Activated naive CD4-positive, alpha-beta T cell treated with anti-CD3 and anti-CD28 coated beads, Interleukin-2, amount 50 U/mL, for 72 hours (primary cell): Measurements from ENCODE around the gene SOD2. TPM values are rescaled to one million over a fixed set of nuclear protein-coding genes. Genes with fewer than 3 reads are reported as not detected.
A peak's percentile ranks its signal among the peaks of the same experiment; 100 is the strongest.
"Not testable (repeated sequence)": the region's sequence is repeated elsewhere in the genome, so short reads cannot be mapped to it uniquely, and the experiment has no call there.

Experiments used
- ATAC-seq, 2 donors: fragments of 150-1000 bp; cut with Tn5 transposase; 2 replicates each; pipeline ENCODE4 v1.10.0; 2021; ENCODE audit warnings: mild to moderate bottlenecking in 2 of 2, moderate library complexity in 2 of 2
- DNase-seq, 2 donors: peaks; one replicate each; pipeline ENCODE4 v3.0.0; 2021 to 2022; ENCODE audit warnings: low spot score in 2 of 2
- H3K27ac Mint-ChIP-seq, 2 donors: one replicate each; pipeline ENCODE4 v1.8.0; 2022; ENCODE audit warnings: mild to moderate bottlenecking in 2 of 2, mixed read lengths in 2 of 2
- H3K36me3 Mint-ChIP-seq, 2 donors: one replicate each; pipeline ENCODE4 v1.8.0; 2022; ENCODE audit warnings: mixed read lengths in 2 of 2
- H3K9me3 Mint-ChIP-seq, 2 donors: one replicate each; pipeline ENCODE4 v1.8.0; 2022; ENCODE audit warnings: mixed read lengths in 2 of 2
- total RNA-seq, 2 donors: library from RNA; stranded (reverse); gene quantifications; one replicate each; pipeline ENCODE4 v1.2.3, GENCODE V29; 2022

The SOD2 gene
- total RNA-seq, 2 donors from 2014 or later: 154 to 182 TPM

DNA sequence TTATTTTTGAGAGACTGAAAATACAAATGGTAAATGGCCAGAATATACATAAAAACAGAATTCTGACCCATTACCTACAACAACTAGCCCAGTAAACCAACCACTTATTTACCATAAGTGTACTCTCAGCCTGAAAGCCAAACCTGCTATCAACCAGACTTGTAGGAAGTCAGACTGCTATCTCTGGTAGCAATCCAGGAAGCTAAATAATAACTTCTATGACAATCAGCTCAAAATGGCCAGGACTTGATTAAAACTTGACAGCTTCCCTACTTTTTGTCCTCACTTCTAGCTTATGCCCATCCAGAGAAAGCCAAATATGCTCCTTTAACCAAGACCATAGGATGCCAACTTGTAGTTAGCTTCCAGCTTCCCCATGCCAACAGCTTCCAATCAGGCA, 29.6 kb upstream of the SOD2 start:
- Mint-ChIP-seq H3K9me3 (peaks cover 0 to 5% of the 10 kb centered on the region in 2 donors), H3K36me3 (peaks cover 20 to 30% of the 10 kb centered on the region in 2 donors), H3K27ac (no peak overlapping the region)
- DNase-seq: no peak
- ATAC-seq: no peak

DNA sequence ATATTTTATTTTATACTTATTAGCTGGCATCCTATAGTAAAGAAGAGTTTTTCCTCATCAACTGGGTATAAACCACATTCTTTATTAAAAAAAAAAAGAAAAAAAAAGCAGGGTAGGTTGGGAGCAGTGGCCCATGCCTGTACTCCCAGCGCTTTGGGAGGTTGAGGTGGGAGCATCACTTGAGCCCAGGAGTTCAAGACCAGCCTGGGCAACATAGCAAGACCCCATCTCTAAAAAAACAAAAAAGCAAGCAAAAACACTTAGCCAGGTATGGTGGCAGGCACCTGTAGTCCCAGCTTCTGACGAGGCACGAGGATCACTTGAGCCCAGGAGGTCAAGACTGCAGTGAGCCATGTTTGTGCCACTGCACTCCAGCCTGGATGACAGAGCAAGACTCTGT, 28.9 kb upstream of the SOD2 start:
- ATAC-seq: not testable (repeated sequence)
- H3K36me3 Mint-ChIP-seq: peaks cover 18 to 30% of the 10 kb centered on the region in 2 donors

DNA sequence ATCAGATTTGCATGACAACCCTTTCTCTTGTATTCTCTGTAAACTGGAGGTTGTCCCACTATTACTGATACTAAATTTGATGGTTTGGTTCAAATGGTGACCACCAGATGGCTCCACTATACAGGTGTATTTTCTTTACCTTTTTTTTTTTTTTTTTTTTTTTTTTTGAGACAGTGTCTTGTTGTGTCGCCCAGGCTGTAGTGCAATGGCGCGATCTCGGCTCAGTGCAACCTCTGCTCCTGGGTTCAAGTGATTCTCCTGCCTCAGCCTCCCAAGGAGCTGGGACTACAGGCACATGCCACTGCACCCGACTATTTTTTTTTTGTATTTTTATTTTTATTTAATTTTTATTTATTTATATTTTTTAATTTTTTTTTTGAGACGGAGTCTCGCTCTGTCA, 27.7 kb upstream of the SOD2 start:
- peaks cover 0 to 5% of the 10 kb centered on the region in 2 donors for H3K9me3 Mint-ChIP-seq
- H3K27ac Mint-ChIP-seq: no peak overlapping the region
- DNase-seq (peak in 1 of 2 donors; percentile 40), ATAC-seq (peak; percentile 56 to 76)
- peaks cover 6 to 21% of the 10 kb centered on the region in 2 donors for H3K36me3 Mint-ChIP-seq

More for the DNA sequence above, 28.9 kb upstream of the SOD2 start:
- not testable (repeated sequence) for DNase-seq, H3K9me3 Mint-ChIP-seq, H3K27ac Mint-ChIP-seq

DNA sequence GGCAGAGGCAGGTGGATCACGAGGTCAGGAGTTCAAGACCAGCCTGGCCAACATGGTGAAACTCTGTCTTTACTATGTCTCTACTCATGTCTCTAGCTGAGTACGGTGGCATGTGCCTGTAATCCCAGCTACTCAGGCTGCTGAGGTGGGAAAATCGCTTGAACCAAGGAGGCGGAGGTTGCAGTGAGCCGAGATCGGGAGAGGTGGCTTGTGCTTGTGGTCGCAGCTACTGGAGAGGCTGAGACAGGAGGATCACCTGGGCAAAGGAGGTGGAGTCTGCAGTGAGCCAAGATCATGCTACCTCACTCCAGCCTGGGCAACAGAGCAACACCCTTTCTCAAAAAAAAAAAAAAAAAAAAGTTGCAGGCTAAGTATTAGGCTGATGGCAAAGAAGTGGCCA, 26.2 kb upstream of the SOD2 start:
- Mint-ChIP-seq H3K36me3 (peaks cover 6 to 20% of the 10 kb centered on the region in 2 donors), H3K27ac (no peak overlapping the region), H3K9me3 (peaks cover 0 to 5% of the 10 kb centered on the region in 2 donors)
- no peak for ATAC-seq
- no peak for DNase-seq

DNA sequence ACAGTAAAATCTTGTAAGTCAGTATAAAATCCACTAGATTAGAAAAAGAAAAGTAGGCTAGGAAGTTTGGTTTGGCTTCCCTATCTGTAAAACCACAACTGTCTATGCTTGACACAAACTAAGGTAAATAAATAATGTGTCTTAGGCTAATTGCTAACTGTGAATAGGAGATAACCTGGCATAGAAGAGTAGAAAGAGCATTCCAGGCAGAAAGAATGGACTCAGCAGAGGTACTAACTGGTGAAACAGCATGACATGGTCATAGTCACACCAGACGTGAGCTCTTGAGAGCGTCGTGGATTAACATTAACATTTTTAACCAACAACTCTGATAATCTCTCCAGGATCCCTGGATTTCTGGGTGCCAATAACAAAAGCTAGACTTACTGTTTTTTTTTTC, 25.6 kb upstream of the SOD2 start:
- ATAC-seq: no peak
- peaks cover 6 to 14% of the 10 kb centered on the region in 2 donors for H3K36me3 Mint-ChIP-seq
- H3K27ac Mint-ChIP-seq: no peak overlapping the region
- H3K9me3 Mint-ChIP-seq: peaks cover 0 to 5% of the 10 kb centered on the region in 2 donors
- no peak for DNase-seq

DNA sequence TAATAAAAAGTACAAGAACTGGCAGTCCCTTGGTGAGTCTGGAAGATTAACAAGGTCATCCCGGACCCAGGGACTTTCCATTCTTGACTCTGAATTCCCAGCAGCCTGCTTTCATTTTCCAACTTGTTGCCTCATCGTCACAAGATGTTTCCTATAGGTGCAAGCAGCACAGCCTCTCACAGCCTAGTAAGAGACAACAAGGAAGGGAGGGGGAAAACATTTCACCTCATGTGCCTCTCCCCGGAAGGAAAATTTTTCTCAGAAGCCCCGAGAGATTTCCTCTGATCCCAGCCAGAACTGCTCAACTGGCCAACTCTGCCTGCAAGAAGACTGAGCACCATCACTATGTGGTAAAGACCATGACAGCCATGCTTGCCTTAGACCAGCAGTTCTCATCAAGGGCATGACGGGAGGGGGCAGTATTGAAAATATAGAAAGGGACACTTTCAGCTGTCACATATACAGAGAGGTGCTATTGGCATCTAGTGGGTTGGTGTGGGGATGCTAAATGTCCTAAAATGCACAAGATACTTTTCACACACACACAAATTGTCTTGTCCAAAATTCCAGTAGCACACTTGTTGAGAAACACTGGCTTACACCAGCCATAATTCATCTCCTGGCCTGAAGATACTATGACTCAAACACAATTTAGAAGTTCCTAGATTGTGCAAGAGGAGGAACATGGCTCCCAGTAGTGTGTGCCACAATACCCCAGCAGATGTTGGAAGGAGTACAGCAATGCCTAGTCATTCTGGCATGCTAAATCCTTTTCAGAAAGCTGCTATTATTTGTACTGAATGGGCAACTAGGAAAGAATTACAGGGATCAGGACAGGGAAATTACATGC, 23.4 kb upstream of the SOD2 start:
- DNase-seq: no peak
- peak in 1 of 2 donors; percentile 50 for ATAC-seq
- H3K27ac Mint-ChIP-seq: peak overlapping the region in 1 of 2 donors; percentile 26
- H3K36me3 Mint-ChIP-seq: no peaks in the 10 kb centered on the region
- H3K9me3 Mint-ChIP-seq: no peaks in the 10 kb centered on the region

DNA sequence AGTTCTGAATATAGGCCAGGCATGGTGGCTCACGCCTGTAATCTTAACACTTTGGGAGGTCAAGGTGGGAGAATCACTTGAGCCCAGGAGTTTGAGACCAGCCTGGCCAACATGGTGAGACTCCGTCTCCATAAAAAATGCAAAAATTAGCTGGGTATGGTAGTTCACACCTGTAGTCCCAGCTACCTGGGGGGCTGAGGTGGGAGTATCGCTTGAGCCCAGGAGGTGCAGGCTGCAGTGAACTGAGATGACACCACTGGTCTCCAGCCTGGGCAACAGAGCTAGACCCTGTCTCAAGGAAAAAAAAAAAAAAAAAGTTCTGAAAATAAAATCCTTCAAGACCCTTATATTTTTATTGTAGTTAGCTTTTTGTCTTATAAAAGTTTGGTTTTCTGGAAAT, 22.6 kb upstream of the SOD2 start:
- H3K9me3 Mint-ChIP-seq: no peaks in the 10 kb centered on the region
- no peaks in the 10 kb centered on the region for H3K36me3 Mint-ChIP-seq
- no peak for ATAC-seq
- no peak for DNase-seq
- H3K27ac Mint-ChIP-seq: no peak overlapping the region

DNA sequence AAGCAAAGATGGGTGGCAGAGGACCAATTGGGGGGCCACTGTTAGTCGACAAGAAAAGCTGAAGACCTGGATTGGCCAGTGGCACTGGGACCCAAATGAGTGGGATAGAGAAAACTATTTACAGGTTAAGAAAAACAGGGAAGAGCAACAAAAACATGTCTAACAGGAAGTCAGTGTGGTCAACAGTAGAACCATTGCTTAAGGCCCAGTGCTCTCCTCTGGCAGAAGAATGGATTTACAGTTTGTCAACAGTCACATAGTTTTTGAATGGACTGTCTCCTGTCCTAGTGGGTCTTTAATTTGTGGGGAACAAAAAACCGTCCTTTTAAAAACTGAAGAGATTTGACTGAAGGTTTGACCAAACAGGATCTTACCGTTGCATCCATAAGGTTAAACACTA, 22.1 kb upstream of the SOD2 start:
- Mint-ChIP-seq H3K9me3 (no peaks in the 10 kb centered on the region), H3K36me3 (no peaks in the 10 kb centered on the region), H3K27ac (no peak overlapping the region)
- DNase-seq (no peak), ATAC-seq (no peak)

DNA sequence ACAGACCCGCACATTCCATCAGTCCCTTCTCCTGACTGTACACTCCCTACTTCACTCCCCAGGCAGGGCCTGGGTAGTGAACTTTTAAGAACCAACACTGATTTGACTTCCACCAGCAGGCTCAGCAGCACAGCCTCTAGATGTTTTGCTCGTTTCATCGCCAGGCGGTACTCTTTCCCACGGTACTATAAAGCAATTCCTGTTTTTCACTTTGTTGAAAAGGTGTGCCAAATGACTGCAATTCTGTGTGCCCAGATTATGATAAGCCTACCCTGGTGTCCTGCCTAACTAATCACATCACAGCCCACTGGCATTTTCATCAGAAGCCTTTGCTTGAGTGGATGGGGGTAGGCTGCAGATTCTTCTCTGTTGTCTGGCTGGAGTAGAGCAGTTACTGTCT, 21.4 kb upstream of the SOD2 start:
- Mint-ChIP-seq H3K9me3 (no peaks in the 10 kb centered on the region), H3K27ac (no peak overlapping the region), H3K36me3 (no peaks in the 10 kb centered on the region)
- DNase-seq (no peak), ATAC-seq (no peak)

DNA sequence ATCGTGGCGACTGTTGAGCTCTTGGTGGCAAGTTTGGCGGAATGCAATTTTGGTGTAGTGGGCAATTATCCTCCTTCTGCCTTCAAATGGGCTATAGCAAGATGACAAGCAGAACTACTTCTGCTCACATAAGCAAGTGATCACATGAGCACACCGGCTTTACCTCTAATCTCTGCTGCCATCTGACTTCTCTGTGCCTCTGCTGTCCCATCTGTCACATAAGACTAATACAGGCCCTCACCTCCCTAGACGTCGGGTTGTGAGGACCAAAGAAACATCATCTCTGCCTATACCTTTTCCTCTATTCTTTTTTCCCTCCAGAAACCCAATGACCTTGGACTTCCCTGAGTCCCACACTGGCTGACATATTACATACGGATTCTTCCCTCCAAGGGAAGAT, 20.9 kb upstream of the SOD2 start:
- ATAC-seq: no peak
- Mint-ChIP-seq H3K27ac (no peak overlapping the region), H3K9me3 (no peaks in the 10 kb centered on the region), H3K36me3 (no peaks in the 10 kb centered on the region)
- DNase-seq: no peak

DNA sequence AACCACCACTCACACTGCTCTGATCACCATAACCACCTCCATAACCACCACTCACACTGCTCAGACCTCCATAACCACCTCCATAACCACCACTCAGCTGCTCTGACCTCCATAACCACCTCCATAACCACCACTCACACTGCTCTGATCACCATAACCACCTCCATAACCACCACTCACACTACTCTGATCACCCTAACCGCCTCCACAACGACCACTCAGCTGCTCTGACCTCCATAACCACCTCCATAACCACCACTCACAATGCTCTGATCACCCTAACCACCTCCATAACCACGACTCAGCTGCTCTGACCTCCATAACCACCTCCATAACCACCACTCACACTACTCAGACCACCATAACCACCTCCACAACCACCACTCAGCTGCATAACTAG, 19.3 kb upstream of the SOD2 start:
- not testable (repeated sequence) for H3K27ac Mint-ChIP-seq, DNase-seq, ATAC-seq, H3K36me3 Mint-ChIP-seq, H3K9me3 Mint-ChIP-seq

DNA sequence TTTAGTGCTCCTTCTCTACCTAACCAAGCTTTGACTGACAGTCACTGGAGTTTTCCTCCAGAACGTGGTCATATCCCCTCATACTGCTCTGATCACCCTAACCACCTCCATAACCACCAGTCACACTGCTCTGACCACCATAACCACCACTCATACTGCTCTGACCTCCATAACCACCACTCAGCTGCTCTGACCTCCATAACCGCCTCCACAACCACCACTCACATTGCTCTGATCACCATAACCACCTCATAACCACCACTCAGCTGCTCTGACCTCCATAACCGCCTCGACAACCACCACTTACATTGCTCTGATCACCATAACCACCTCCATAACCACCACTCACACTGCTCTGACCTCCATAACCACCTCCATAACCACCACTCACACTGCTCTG, 17.6 kb upstream of the SOD2 start:
- H3K9me3 Mint-ChIP-seq, ATAC-seq, DNase-seq, H3K27ac Mint-ChIP-seq, H3K36me3 Mint-ChIP-seq: not testable (repeated sequence)

DNA sequence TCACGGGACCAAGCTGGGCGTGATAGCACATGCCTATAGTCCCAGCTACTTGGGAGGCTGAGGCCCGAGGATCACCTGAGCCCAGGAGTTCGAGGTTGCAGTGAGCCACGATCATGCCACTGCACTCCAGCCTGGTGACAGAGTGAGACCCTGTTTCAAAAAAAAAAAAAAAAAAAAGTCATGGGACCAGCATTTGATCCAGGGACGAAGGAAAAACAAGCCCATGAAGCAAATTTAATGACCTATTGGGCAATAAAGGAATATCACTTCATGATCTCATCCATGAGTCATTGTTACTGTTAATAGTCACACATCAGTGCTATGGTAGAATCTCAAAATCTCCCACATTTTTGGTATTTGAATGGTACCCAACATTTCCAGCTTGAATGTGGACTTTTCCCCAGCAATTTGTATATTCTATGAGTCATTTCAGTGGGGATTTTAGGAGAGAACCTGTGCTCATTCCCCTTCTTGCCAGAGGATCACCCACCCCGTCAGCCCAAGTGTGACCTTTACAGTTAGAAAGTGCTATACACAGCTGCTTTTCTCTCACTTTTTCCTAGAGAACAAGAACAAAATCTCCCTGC, 8.5 kb upstream of the SOD2 start:
- ATAC-seq (peak; percentile 77 to 93), DNase-seq (no peak)
- Mint-ChIP-seq H3K36me3 (peaks cover 9 to 18% of the 10 kb centered on the region in 2 donors), H3K27ac (peak overlapping the region; percentile 55 to 84), H3K9me3 (peaks cover 0 to 6% of the 10 kb centered on the region in 2 donors)

DNA sequence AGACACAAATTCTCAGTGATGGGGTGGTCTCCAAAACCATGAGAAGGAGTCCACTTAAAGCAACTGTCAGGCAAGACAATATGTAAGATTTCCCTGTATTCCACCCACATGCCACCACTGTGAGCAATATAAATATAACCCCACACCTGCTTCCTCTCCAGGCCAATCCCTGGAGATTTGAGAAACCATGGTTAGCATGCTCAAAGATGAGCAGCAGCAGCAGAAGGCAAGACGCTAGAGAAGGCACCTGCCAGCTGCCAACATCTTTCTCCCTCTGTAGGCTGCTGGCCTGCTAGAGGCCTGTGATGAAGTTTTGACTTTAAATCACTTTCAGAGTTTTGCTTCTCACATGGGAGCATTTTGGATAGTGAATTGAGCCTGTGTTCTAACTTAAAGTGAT, 7.9 kb upstream of the SOD2 start:
- DNase-seq (no peak), ATAC-seq (peak in 1 of 2 donors; percentile 7)
- Mint-ChIP-seq H3K36me3 (peaks cover 9 to 18% of the 10 kb centered on the region in 2 donors), H3K9me3 (peaks cover 0 to 6% of the 10 kb centered on the region in 2 donors), H3K27ac (no peak overlapping the region)

DNA sequence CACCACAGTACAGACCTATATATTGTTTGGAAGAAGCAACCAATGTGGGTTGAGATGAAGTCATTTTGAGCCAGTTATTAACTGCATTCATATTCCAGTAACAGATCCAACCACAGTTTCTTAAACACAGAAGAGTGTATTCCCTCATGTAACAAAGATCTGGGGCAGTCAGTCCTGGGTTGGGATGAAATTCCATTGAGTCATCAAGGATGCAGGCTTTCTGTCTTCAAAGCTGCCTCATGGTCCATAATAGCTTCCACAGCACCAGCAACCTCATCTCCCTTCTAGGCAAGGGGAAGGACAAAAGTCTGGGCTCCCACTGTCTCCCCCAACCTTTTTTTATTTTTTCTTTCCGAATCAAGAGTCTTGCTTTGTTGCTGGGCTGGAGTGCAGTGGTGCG, 2.9 kb upstream of the SOD2 start:
- DNase-seq (no peak), ATAC-seq (no peak)
- H3K27ac Mint-ChIP-seq: peak overlapping the region in 1 of 2 donors; percentile 95
- H3K36me3 Mint-ChIP-seq: peaks cover 14 to 16% of the 10 kb centered on the region in 2 donors
- no peaks in the 10 kb centered on the region for H3K9me3 Mint-ChIP-seq

DNA sequence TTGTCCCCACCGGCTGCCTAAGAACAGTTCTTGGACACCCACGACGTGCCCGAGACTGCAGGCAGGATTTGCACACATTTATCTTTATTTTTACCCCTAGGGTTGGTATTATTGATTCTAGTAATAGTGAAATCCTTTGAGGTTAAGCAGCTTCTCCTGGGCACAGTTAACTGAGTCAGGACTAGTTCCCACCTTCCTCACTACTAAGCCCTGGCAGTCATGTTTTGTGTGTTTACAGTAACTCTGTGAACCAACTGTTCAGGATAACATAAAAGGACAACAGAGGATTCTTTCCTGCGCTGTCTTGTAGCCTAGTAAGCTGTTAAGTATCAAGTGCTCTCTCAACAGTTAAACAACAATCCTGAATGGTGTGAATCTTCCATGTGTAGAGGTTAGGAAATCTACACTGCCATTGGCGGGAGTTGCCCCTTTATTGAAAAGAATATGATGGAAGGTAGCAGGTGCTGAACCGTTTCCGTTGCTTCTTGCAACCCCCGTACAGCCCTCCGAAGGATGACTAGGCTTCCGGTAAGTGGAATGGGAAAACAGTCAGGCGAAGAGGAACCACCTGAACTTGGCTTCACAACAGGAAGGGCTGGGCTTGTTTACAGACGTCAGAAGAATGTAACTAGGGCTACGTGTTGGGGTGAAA, 979 bp upstream of the SOD2 start:
- Mint-ChIP-seq H3K9me3 (no peaks in the 10 kb centered on the region), H3K27ac (peak overlapping the region; percentile 95 to 98), H3K36me3 (peaks cover 23 to 24% of the 10 kb centered on the region in 2 donors)
- peak in 1 of 2 donors; percentile 64 for DNase-seq
- peak; percentile 56 to 68 for ATAC-seq
